Stomach (tissue), 4 donors: ENCODE results near the gene TBL1XR1.

Source experiments
- CTCF ChIP-seq, 7 experiments: fragments of 450-650 bp in 4 of 7; fragments of 200-600 bp in 3 of 7; sonication (generic) in 3 of 7; IDR thresholded peaks; one replicate each; pipeline ENCODE4 v1.5.1; 2016 to 2019; ENCODE audit warnings: antibody characterized with exemption in 7 of 7, control low read depth in 2 of 7, mild to moderate bottlenecking in 1 of 7
- POLR2A ChIP-seq, 4 donors: fragments of 450-650 bp; IDR thresholded peaks; one replicate each; pipeline ENCODE4 v1.6.1; 2016; ENCODE audit warnings: antibody characterized with exemption in 4 of 4, control low read depth in 2 of 4, mild to moderate bottlenecking in 1 of 4, moderate library complexity in 1 of 4

DNA sequence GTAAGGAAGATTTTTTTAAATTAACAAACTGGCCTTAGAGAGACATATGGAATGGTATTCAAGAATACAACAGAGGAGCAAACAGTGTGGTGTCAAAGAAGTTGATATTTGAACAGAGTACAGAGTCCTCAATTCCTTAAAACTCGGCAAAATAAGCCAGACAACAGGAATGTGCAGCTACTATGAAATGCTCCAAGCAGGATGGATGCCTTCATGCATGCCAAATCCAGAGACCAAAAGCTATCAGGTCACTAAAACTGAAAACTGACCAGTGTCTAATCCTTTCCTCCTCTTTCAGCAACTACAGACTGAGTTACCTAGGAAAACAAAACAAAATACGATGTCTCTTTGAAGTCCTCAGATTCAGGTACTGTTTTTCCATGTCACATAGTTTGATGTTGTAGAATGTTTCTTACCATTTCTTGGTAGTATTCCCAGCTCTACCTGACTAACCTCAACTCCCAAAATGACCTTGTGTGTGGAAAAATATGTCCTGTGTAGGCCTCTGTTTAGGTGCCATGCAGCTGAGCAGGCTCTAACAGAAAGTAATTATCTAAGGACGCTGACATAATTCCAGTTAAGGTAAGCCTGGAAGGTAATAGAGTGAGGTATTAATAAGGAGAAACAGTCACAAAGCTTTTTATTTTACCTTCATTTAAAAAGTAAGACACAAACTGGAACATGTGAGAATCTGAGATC lies 46.9 kb downstream of the TBL1XR1 start:
- TF ChIP-seq CTCF (IDR thresholded peaks at IDR 0.05) (no peak), POLR2A (IDR thresholded peaks at IDR 0.05) (no peak)
